Hepatocyte (in vitro differentiated cells): ENCODE results near the gene GADD45B.
"Not testable (repeated sequence)": the region's sequence is repeated elsewhere in the genome, so short reads cannot be mapped to it uniquely, and the experiment has no call there.

ENCODE experiments used
- EZH2 ChIP-seq: fragments of 200-600 bp; sonication (generic); IDR thresholded peaks from 2 replicates; pipeline ENCODE4 v1.6.1; 2016; ENCODE audit warnings: antibody characterized with exemption, mild to moderate bottlenecking, borderline replicate concordance
- TF ChIP-seq, protein P1 (sequence below): fragments of 200-600 bp; sonication (generic); IDR thresholded peaks from 2 replicates; pipeline ENCODE4 v1.5.1; 2016; ENCODE audit warnings: antibody characterized with exemption, mild to moderate bottlenecking; ENCODE audit not compliant: poor library complexity

DNA sequence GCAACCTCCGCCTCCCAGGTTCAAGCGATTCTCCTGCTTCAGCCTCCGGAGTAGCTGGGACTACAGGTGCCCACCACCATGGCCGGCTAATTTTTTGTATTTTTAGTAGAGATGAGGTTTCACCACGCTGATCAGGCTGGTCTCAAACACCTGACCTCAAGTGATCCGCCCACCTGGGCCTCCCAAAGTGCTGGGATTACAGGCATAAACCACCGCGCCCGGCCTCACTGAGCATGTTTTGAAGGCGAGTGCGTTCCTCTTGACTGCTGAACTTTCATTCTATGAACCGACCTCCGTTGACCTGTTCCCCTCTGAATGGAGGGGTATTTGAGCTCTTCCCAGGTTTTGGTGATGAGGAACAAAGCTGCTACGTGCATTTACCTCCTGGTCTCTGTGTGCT lies 17.5 kb downstream of the GADD45B start:
- TF ChIP-seq, protein P1, sequence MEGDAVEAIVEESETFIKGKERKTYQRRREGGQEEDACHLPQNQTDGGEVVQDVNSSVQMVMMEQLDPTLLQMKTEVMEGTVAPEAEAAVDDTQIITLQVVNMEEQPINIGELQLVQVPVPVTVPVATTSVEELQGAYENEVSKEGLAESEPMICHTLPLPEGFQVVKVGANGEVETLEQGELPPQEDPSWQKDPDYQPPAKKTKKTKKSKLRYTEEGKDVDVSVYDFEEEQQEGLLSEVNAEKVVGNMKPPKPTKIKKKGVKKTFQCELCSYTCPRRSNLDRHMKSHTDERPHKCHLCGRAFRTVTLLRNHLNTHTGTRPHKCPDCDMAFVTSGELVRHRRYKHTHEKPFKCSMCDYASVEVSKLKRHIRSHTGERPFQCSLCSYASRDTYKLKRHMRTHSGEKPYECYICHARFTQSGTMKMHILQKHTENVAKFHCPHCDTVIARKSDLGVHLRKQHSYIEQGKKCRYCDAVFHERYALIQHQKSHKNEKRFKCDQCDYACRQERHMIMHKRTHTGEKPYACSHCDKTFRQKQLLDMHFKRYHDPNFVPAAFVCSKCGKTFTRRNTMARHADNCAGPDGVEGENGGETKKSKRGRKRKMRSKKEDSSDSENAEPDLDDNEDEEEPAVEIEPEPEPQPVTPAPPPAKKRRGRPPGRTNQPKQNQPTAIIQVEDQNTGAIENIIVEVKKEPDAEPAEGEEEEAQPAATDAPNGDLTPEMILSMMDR = not testable (repeated sequence)
- not testable (repeated sequence) for TF ChIP-seq EZH2
